Measurements from ENCODE around the gene TSPAN18.
A peak's percentile ranks its signal among the peaks of the same experiment; 100 is the strongest.
"Not testable (repeated sequence)": the region's sequence is repeated elsewhere in the genome, so short reads cannot be mapped to it uniquely, and the experiment has no call there.

The TSPAN18 gene

DNA sequence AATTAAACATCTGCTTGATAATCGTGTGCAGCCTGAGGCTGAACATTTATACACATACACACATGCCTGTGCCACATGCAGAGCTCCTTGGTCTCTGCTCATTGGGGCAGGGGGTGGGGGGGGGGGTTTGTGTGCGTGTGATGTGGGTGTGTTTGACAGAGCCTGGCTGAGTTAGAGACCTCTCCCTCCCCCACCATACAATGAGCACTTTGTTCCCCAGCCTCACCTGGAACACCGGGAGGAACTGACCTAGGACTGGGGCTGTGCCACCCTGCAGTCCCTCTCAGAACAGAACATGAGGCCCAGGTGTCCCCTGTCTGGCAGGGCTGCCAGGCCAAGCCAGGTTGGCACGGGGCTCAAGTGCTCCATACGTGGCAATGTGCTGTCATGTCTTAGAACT, 127.3 kb downstream of the TSPAN18 start:
- no peak for DNase-seq

- DNase-seq, result no peak
Measured at GRCh38 chr11:44854741-44855492, 128.2 kb downstream of the TSPAN18 start.

GRCh38 chr11:44855493-44855849, 128.7 kb downstream of the TSPAN18 start:
- DNase-seq, result no peak

DNA sequence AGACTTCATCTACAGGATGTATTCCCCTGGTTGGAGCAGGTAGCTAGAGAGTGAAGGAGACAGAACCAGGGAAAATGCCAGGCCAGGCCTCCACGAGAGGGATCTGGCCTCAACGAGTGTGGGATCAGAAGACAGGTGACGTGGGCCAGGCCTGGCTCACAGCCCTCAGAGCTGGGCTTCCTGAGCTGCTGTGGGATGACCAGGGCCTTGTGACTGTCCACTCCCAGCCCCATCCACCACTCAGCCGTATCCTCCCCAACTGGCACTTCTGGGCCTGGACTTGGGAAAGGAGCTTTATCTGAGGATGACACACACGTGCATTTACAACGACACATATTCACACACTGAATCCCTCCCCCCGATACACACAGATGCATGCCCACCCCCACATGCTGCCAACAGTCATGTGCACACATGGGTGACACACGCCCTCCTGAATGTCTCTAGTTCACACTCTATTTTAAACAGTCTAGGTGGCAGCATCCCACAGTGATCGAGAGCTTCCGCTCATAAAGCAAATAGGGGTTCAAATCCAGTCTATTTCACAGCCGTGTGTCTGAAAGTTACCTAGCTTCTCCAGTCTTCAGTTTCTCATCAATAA, 130.8 kb downstream of the TSPAN18 start:
- DNase-seq, result no peak

DNA sequence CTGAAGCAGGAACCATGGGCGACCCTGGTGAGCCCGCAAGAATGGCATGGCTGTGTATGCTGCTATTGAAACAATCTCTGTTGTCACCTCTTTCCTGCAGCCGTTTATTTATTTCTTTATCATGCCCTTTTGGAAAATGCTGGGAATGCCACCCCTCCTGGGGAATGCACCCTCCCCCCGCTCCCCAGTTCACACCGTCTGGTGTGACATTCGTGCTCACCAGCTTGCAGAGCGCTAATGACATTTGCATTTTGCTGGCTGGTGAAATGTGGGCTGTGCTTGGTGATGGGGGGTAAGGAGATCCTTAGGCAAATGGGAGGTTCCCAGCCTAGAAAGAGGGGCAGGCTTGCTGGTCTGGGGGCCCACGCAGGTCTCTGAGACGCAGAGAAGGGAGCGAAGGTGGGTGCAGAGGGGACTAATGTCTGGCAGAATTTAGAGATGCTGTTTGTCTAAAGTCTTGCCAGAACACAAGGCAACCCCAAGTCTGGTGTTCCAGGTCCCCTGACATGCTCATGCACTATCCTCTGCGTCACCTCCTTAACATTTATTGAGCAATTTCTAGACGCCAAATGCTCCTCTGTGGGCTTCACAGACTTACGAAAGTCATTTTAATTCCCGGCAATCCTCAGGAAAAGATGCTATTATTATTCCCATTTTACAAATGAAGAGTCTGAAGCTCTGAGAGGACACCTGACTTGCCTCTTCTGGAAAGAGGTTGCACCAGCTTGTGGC, 132.2 kb downstream of the TSPAN18 start:
- DNase-seq, result no peak

GRCh38 chr11:44859528-44859925, 132.8 kb downstream of the TSPAN18 start:
- DNase-seq, result no peak

GRCh38 chr11:44860346-44860745, 133.6 kb downstream of the TSPAN18 start:
- DNase-seq, result no peak

- no peak for DNase-seq
Measured at GRCh38 chr11:44861849-44862557, 135.2 kb downstream of the TSPAN18 start.

DNA sequence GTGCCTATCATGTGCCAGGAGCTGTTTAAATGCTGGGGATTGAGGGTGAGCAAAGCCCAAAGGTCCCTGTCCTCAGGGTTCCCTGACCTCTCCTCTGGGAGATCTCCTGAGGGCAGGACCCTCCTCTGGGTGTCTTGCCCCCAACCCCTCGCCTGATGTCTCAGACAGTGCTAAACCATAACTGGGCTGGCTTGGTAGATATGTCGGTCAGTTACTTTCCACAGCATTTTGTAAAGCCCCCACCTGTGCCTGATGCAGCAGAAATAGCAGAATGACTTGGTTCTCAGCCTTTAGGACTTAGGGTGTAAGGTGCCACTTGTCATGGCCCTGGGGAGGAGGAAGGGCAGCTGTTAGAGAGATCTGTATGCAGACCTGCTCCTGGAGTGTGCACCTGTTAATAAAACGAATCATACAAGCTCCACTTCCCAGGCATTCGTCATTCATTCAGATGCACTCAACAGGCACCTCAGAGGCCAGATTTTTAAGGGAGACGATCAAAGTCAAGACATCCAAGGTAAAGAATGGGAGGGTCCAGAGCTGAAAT, 135.9 kb downstream of the TSPAN18 start:
- no peak for DNase-seq

- DNase-seq, result no peak
Measured at GRCh38 chr11:44863231-44863630, 136.5 kb downstream of the TSPAN18 start.

DNA sequence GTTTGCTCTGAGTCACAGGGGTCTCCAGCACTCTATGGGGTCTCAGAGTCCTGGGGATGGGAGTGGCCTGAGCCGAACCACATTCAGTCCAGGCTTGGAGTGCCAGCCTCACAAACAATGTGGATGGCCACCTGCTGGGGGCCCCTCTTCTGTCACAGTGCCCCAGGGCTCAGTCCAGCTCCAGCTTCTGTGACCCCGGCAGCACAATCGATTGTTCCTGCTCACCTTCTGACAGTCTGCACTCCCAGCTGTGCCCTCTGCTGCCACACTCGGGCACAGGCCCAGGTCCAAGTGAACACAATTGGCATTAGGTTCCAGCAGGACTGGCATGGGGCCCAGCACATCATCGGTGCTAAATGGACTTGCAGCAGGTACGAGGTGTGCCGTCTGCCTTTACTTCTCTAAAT, 139.1 kb downstream of the TSPAN18 start:
- DNase-seq, result peak; percentile 88

DNA sequence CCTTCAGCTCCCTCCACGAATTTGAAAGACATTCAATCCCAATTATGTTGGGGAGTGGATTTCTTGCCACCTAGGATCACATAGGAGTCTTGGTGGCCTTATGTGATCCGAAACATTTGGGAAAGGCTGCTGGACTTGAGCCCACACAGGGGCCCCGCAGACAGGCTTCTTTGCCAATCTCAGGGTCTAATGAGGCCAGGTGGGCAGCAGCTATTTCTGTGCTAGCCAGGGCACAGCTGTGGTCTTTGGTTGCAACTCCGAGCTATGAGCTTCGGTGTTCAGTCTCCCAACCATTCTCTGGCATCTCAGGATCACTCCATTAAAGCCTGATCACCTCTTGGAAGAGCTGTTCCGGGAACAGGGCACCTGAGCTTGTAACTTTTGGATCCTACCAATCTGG, 139.5 kb downstream of the TSPAN18 start:
- peak; percentile 85 for DNase-seq

DNA sequence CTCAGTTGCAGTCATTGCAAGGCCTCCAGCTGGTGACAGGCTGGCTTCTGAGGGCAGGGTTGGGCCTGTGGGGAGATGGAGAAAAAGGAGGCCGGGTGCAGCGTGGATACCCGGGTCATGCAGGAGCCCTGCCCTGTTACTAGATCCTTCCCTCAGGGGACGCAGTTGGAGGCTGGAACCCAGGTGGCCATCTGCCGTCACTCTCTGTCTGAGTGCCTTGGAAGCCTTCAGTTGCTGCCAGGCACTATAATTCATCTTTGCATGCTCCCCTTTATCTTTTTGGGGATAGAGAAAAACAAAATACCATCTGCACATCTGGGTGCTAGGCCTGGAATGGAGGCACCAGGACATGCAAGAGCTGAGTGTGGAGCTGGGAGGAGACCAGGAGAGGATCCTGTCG, 141.3 kb downstream of the TSPAN18 start:
- DNase-seq, result no peak

DNA sequence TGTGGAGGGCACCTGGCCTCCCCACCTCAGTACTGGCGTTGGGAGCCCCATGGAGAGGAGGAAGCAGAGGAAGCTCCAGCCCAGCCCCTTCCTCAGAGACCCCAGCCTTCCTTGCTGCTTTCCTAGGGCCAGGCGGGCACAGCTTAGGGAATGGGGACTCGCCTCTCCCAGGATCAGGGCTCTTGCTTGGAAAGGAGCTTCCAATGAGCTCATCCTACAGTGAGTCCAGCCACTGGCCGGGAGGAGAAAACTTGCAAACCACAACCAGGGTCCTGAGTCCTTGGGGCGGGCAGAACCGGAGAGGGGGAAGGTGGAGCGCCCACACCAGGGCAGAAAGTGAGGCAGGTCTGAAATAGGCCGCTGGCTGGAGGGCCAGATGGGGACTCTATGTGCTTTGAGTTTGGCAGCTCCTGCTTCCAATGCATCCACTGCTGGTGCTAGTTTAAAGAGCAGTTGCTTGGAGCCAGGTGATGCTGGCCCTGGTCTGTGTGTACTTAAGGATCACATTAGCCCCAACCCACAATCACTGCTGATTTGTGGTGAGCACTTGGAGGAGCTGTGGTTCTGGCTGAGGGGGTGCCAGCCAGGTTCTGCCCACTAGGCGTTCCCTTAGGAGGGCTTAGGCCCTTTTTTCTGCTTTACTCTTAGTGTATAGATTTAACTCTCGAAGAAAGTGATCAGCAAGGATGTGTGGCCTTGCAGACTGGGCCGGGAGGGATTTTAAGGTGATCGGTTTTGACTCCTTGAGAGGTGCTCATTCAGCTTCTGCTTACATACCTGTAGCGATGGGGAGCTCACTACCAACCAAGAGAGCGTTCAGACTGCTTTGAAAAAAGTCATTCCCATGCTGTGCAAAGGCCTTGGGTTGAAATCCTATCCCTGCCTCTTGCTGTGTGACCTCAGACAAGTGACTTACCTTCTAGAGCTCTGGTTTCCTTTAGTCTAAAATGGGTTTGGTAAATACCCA, 142.0 kb downstream of the TSPAN18 start:
- peak; percentile 80 for DNase-seq

DNA sequence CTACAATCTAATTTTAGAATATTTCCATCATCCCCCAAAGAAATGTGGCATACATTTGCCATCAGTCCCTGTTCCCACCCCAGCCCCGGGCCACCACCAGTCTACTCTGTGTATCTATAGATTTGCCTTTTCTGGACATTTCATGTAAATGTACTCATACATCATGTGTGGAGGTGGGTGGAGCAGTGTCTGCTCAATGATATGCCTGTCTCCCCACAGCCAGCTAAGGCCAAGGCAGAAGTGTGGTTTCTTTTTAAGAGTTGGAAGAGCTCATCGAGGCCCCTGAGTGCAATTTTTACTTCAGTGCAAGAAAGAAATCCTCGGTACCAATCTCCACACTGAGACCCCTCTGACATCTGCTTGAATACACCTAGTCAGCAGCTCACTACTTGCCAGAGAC, 143.4 kb downstream of the TSPAN18 start:
- DNase-seq, result no peak

DNA sequence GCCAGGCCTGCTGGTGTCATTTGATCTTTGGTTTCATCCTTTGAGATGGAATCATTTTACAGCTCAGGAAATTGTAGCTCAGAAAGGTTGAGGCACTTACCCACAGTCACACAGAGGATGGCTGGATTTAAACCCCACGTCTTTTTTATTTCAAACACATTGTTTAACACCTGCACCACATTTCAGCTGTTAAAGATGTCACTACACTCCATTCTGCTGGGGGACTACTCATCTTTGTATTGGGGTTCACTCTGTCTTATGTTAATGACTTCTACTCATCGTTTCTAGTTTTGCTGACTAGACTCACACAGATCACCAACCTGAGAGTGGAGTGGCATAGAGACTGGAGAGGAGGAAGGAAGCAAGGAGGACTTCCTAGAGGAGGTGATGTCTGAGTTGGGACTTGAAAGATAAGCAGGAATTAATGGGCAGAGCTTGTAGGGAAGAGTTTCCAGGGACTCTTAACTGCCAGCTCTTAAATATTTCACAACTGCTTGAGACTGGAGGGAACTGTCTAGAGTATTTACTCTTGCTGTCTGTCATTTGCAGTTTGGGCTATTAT, 143.9 kb downstream of the TSPAN18 start:
- DNase-seq, result no peak

- DNase-seq, result not testable (repeated sequence)
Measured at GRCh38 chr11:44871682-44872081, 144.9 kb downstream of the TSPAN18 start.

DNA sequence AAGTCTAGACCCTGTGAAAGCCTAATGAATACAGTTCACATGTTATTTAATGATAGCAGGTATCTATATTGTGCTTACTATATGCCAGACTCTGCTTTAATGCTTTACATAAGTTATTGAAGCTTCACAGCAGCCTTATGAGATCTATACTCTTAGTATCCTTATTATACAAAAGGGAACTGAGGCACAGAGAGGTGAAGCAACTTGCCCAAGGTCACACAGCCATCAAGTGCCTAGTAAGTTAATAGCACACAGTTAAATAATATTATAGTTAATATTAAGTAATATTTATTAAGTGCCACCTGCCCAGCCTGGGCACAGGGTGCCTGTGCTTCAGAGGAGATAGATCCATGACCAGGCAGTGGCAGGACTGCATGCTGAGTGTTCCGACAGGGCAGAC, 145.8 kb downstream of the TSPAN18 start:
- DNase-seq, result no peak

- DNase-seq, result no peak
Measured at GRCh38 chr11:44873537-44873936, 146.8 kb downstream of the TSPAN18 start.

DNA sequence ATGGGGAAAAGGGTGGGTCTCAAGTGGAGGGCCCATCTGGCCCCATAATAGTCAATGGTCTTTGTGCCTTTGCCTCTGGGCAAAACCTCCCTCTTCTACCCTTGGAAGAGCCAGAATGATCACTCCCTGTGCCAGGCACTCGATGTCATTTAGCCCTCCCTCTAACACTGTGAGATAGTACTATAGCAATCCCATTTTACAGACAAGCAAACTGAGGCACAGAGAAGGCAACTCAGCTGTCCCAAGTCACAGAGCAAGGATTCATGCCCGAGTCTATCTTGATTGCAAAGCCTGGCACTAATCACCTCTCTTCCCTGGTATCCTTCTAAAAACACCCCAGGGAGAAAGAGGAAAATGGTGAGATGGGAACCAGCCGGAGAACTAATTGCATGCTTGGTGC, 147.5 kb downstream of the TSPAN18 start:
- no peak for DNase-seq

- DNase-seq, result no peak
Measured at GRCh38 chr11:44875037-44875436, 148.3 kb downstream of the TSPAN18 start.

Measured in NCI-H1092 treated with DMSO at 0.1 percent for 48 hours (cell line).